ENCODE results near the gene GUCY2D.

The GUCY2D gene

DNA sequence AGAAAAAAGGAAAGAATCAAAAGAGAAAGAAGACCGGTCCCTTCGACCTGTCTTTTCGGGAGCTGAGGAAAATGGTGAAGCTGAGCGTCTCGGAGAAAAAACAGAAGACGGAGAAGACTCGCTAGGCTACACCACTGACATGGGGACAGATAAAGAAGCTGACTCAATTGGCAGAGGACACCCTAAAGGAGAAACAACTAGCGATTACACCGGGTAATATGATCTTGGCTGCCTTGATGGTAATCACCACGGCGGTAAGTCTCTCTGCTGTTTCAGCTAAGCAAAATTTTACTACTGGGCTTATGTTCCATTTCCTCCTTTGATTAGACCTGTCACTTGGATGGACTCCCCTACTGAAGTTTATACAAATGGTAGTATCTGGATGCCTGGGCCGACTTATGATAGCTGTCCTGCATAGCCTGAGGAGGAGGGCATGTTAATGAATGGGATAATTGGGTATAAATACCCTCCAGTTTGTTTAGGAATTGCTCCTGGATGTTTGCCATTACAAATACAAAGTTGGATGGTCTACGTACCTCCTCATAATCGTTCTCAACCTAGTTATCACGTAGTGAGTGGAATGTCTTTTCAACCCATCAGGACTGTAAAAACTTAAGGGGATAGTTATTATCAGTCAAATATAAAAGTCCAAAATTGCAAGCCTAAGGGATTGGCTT is 60.5 kb downstream of the GUCY2D start:
- Histone ChIP-seq H3K27me3 (ENCODE audit: low read depth, low read length) (peaks cover 19% of the 10 kb centered on the region), H3K4me1 (ENCODE audit: low read length) (peaks cover 26% of the 10 kb centered on the region), H3K4me3 (ENCODE audit: low read length) (no peak overlapping the region), H3K9me3 (ENCODE audit: insufficient read depth, low read length) (no peaks in the 10 kb centered on the region), H4K20me1 (ENCODE audit: insufficient read depth, low read length) (no peaks in the 10 kb centered on the region), H3K27ac (ENCODE audit: low read length) (no peak overlapping the region), H3K36me3 (replicated peaks; ENCODE audit: low read depth, low read length) (no peaks in the 10 kb centered on the region), H3K9ac (ENCODE audit: low read length) (no peak overlapping the region), H3K79me2 (ENCODE audit: low read length) (no peaks in the 10 kb centered on the region), H3K4me2 (ENCODE audit: low read length) (no peak overlapping the region), H2AFZ (ENCODE audit: low read depth, low read length) (no peak overlapping the region)
- no peak for TF ChIP-seq EZH2phosphoT487 (IDR thresholded peaks at IDR 0.05; ENCODE audit: low read depth)
- TF ChIP-seq, protein P1, sequence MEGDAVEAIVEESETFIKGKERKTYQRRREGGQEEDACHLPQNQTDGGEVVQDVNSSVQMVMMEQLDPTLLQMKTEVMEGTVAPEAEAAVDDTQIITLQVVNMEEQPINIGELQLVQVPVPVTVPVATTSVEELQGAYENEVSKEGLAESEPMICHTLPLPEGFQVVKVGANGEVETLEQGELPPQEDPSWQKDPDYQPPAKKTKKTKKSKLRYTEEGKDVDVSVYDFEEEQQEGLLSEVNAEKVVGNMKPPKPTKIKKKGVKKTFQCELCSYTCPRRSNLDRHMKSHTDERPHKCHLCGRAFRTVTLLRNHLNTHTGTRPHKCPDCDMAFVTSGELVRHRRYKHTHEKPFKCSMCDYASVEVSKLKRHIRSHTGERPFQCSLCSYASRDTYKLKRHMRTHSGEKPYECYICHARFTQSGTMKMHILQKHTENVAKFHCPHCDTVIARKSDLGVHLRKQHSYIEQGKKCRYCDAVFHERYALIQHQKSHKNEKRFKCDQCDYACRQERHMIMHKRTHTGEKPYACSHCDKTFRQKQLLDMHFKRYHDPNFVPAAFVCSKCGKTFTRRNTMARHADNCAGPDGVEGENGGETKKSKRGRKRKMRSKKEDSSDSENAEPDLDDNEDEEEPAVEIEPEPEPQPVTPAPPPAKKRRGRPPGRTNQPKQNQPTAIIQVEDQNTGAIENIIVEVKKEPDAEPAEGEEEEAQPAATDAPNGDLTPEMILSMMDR (IDR thresholded peaks at IDR 0.05; ENCODE audit: low read depth, low read length), result no peak

DNA sequence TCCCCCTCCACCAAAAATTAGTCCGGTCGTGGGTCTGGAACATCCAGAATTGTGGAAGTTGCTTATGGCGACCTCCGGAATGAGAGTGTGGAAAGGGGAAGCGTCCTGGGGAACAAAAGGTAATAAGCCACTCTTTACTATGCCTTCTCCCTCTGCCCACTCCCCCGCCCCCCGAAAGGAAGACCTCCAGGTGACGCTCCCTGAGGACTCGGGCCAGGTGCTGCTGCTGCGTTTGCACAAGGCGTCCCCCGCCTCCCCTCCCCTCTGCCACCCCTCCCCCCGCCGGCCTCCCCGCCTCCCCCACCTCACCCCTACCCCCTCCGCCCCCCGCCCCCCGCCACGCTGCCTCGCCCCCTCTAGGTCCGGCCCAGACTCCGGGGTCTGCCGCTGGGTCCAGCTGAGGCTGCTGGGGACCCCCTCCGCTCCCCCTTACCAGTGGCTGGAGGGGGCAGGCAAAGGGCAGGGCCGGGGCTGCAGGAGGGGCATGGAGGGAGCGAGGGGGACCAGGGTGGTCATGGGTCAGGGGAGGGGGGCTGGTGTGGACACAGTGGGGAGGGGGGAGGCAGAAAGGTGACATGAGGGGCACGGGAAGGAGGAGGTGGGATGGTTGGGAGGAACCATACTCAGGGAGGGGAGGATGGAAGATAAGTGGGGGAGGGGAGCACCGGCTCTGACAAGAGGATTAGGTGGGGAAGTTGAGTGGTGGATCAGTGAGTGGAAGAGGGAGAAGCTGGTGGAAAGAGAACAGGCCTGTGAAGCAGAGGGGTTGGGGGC is 61.5 kb downstream of the GUCY2D start:
- Histone ChIP-seq H3K4me2 (ENCODE audit: low read length) (no peak overlapping the region), H3K79me2 (ENCODE audit: low read length) (no peaks in the 10 kb centered on the region), H3K9me3 (ENCODE audit: insufficient read depth, low read length) (no peaks in the 10 kb centered on the region), H3K27me3 (ENCODE audit: low read depth, low read length) (peaks cover 16% of the 10 kb centered on the region), H2AFZ (ENCODE audit: low read depth, low read length) (no peak overlapping the region), H3K4me1 (ENCODE audit: low read length) (peaks cover 23% of the 10 kb centered on the region), H3K27ac (ENCODE audit: low read length) (no peak overlapping the region), H4K20me1 (ENCODE audit: insufficient read depth, low read length) (no peaks in the 10 kb centered on the region), H3K4me3 (ENCODE audit: low read length) (no peak overlapping the region), H3K9ac (ENCODE audit: low read length) (no peak overlapping the region), H3K36me3 (replicated peaks; ENCODE audit: low read depth, low read length) (no peaks in the 10 kb centered on the region)
- TF ChIP-seq EZH2phosphoT487 (IDR thresholded peaks at IDR 0.05; ENCODE audit: low read depth), result no peak
- TF ChIP-seq, protein P1 (IDR thresholded peaks at IDR 0.05; ENCODE audit: low read depth, low read length), result no peak

DNA sequence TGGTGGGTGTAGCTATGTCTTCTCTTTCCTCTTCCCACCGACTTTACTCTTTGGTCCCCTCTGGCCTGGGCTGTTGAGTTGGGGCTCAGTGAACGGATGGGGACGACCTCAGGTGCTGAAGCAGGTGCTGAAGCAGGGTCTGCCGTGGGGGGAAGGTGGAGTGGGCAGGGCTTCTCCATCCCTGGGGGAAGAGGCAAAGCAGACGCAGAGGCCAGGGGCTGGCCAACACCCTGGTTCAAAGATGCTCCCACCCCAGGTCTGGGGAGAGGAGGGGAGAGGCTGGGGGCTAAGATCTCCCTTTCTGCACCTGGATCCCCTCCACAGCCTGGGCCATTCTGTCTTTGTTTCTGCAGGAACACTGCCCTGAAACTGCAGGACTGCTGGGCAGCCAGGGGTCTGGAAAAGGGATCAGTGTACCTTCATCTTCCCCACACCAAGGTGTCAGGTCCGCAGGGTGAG is 62.2 kb downstream of the GUCY2D start:
- H3K27me3 ChIP-seq (ENCODE audit: low read depth, low read length), result peaks cover 16% of the 10 kb centered on the region

More for the DNA sequence above, 62.2 kb downstream of the GUCY2D start:
- H3K36me3 ChIP-seq (replicated peaks; ENCODE audit: low read depth, low read length), result no peaks in the 10 kb centered on the region
- no peaks in the 10 kb centered on the region for H3K79me2 ChIP-seq (ENCODE audit: low read length)
- H3K4me1 ChIP-seq (ENCODE audit: low read length), result peaks cover 24% of the 10 kb centered on the region
- no peak overlapping the region for H2AFZ ChIP-seq (ENCODE audit: low read depth, low read length)
- no peaks in the 10 kb centered on the region for H3K9me3 ChIP-seq (ENCODE audit: insufficient read depth, low read length)
- H4K20me1 ChIP-seq (ENCODE audit: insufficient read depth, low read length), result no peaks in the 10 kb centered on the region
- no peak overlapping the region for H3K4me3 ChIP-seq (ENCODE audit: low read length)
- no peak overlapping the region for H3K4me2 ChIP-seq (ENCODE audit: low read length)
- TF ChIP-seq, protein P1 (IDR thresholded peaks at IDR 0.05; ENCODE audit: low read depth, low read length), result no peak
- no peak for TF ChIP-seq EZH2phosphoT487 (IDR thresholded peaks at IDR 0.05; ENCODE audit: low read depth)
- H3K27ac ChIP-seq (ENCODE audit: low read length), result no peak overlapping the region
- no peak overlapping the region for H3K9ac ChIP-seq (ENCODE audit: low read length)
